Osteoblast (primary cell): ENCODE results near the gene TRIM33. TPM values are rescaled to one million over a fixed set of nuclear protein-coding genes. Genes with fewer than 3 reads are reported as not detected.

ENCODE experiments used
- DNase-seq: peaks from one replicate; pipeline ENCODE4 v3.0.0; 2011; ENCODE audit warnings: low spot score, mixed read lengths; ENCODE audit not compliant: insufficient read length; ENCODE audit errors: missing footprints
- H2AFZ ChIP-seq: 2 replicates; pipeline ENCODE4 v1.6.0; 2011; ENCODE audit warnings: mild to moderate bottlenecking, low read length
- H3K27ac ChIP-seq: 2 replicates; pipeline ENCODE4 v1.5.1; 2011; ENCODE audit warnings: mild to moderate bottlenecking, low read depth, low read length, moderate library complexity
- H3K27me3 ChIP-seq: 2 replicates; pipeline ENCODE4 v1.6.0; 2012; ENCODE audit warnings: mild to moderate bottlenecking, control low read depth, inconsistent platforms, low read length, moderate library complexity; ENCODE audit not compliant: insufficient read depth
- H3K36me3 ChIP-seq: 2 replicates; pipeline ENCODE4 v1.5.1; 2011; ENCODE audit warnings: mild to moderate bottlenecking, low read length, control low read depth, moderate library complexity; ENCODE audit not compliant: insufficient read depth
- H3K4me1 ChIP-seq: 2 replicates; pipeline ENCODE4 v1.5.1; 2011; ENCODE audit warnings: mild to moderate bottlenecking, low read length, control low read depth, moderate library complexity; ENCODE audit not compliant: insufficient read depth
- H3K4me2 ChIP-seq: 2 replicates; pipeline ENCODE4 v1.6.0; 2011; ENCODE audit warnings: mild to moderate bottlenecking, low read length; ENCODE audit not compliant: insufficient read depth
- H3K4me3 ChIP-seq: fragments of 200-600 bp; sonication (generic); 3 replicates; pipeline ENCODE4 v1.5.1; 2012; ENCODE audit warnings: mild to moderate bottlenecking, low read length, inconsistent platforms; ENCODE audit not compliant: insufficient read depth
- H3K79me2 ChIP-seq: 2 replicates; pipeline ENCODE4 v1.6.0; 2012; ENCODE audit warnings: mild to moderate bottlenecking, low read length, control low read depth, inconsistent platforms; ENCODE audit not compliant: insufficient read depth
- H3K9me3 ChIP-seq: 2 replicates; pipeline ENCODE4 v1.5.1; 2011; ENCODE audit warnings: low read depth, low read length, control low read depth
- H4K20me1 ChIP-seq: 2 replicates; pipeline ENCODE4 v1.6.0; 2012; ENCODE audit warnings: mild to moderate bottlenecking, low read length, control low read depth; ENCODE audit not compliant: insufficient read depth
- CTCF ChIP-seq: IDR thresholded peaks from 2 replicates; pipeline ENCODE4 v1.5.1; 2011; ENCODE audit warnings: mild to moderate bottlenecking, low read depth, low read length, moderate library complexity; ENCODE audit errors: extremely low read depth
- total RNA-seq: library from RNA; depleted of rRNA; stranded (reverse); fragments of >200 nt; gene quantifications from 2 replicates; pipeline ENCODE4 v1.2.3, GENCODE V29; 2012

TRIM33 gene
- total RNA-seq, 1 donor = 43.1 TPM

GRCh38 chr1:114347431-114348209 lies 163.4 kb downstream of the TRIM33 start:
- H4K20me1 ChIP-seq = no peaks in the 10 kb centered on the region
- H3K9me3 ChIP-seq = no peaks in the 10 kb centered on the region
- DNase-seq = no peak
- peaks cover 8% of the 10 kb centered on the region for H3K27me3 ChIP-seq
- no peaks in the 10 kb centered on the region for H3K79me2 ChIP-seq
- H3K4me3 ChIP-seq = no peak overlapping the region
- H2AFZ ChIP-seq = no peak overlapping the region
- no peaks in the 10 kb centered on the region for H3K36me3 ChIP-seq
- H3K27ac ChIP-seq = no peak overlapping the region
- peaks cover 12% of the 10 kb centered on the region for H3K4me1 ChIP-seq
- TF ChIP-seq CTCF = no peak
- no peak overlapping the region for H3K4me2 ChIP-seq

- Histone ChIP-seq H3K9me3 (no peaks in the 10 kb centered on the region), H3K4me2 (peak overlapping the region; percentile 88), H3K27ac (peak overlapping the region; percentile 42), H4K20me1 (no peaks in the 10 kb centered on the region), H3K4me3 (peak overlapping the region; percentile 72), H3K4me1 (peaks cover 12% of the 10 kb centered on the region), H3K79me2 (no peaks in the 10 kb centered on the region), H2AFZ (peak overlapping the region; percentile 93), H3K27me3 (peaks cover 8% of the 10 kb centered on the region), H3K36me3 (no peaks in the 10 kb centered on the region)
- peak; percentile 97 for DNase-seq
- peak; percentile 100 for TF ChIP-seq CTCF
Measured at GRCh38 chr1:114346480-114347029, 164.4 kb downstream of the TRIM33 start.

GRCh38 chr1:114345930-114346479 lies 165.0 kb downstream of the TRIM33 start:
- peak; percentile 82 for DNase-seq
- Histone ChIP-seq H3K4me2 (peak overlapping the region; percentile 88), H3K9me3 (no peaks in the 10 kb centered on the region), H3K27ac (peak overlapping the region; percentile 42), H3K4me3 (peak overlapping the region; percentile 72), H3K4me1 (peaks cover 12% of the 10 kb centered on the region), H3K27me3 (peaks cover 8% of the 10 kb centered on the region), H3K79me2 (no peaks in the 10 kb centered on the region), H3K36me3 (no peaks in the 10 kb centered on the region), H2AFZ (peak overlapping the region; percentile 93), H4K20me1 (no peaks in the 10 kb centered on the region)
- TF ChIP-seq CTCF = no peak

- Histone ChIP-seq H3K79me2 (no peaks in the 10 kb centered on the region), H3K36me3 (no peaks in the 10 kb centered on the region), H3K4me3 (no peak overlapping the region), H3K4me1 (peaks cover 12% of the 10 kb centered on the region), H2AFZ (no peak overlapping the region), H3K27ac (no peak overlapping the region), H3K4me2 (no peak overlapping the region), H4K20me1 (no peaks in the 10 kb centered on the region), H3K9me3 (no peaks in the 10 kb centered on the region), H3K27me3 (peaks cover 8% of the 10 kb centered on the region)
- TF ChIP-seq CTCF = no peak
- DNase-seq = no peak
Measured at GRCh38 chr1:114344656-114345055, 166.3 kb downstream of the TRIM33 start.
